SKM-1 (cell line): Measurements from ENCODE around the gene TRPC3.

ENCODE experiments used
- DNase-seq: peaks from one replicate; lab custom pipeline; 2025; ENCODE audit not compliant: unreplicated experiment; lab: John Stamatoyannopoulos, UW

The TRPC3 gene

DNA sequence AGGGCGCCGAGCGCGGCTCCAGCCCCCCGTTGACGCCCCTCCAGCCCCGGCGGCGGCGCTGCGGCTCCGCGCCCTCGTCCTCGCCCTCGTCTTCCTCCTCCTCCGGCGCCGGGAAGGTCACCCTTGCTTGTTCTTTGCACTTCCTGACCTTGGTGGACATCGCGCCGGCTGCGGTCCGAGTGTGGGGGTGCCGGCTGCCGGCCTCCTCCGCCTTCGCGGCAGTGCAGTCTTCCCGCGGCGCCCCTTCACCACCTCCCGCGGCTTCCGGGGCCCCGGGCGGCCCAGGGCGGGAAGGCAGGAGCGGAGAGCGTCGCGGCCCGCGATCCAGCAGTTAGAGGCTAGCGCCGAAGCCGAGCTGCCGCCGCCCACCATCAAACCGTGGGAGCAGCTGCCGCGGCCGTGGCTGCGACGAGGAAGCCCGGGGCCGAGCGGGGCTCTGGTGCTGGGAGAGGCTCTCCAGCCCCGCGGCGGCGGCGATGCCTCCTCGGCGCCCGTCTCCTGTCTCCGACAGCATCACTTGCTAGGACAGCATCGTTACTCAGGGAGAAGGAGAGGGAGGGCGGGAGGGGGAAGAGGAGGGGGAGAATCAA, at the start of gene TRPC3:
Gene TRPC3 (minus strand): TSS at position 540 of the 590 bp plus-strand sequence. CDS start 380 bp downstream, at position 160.
- no peak for DNase-seq

DNA sequence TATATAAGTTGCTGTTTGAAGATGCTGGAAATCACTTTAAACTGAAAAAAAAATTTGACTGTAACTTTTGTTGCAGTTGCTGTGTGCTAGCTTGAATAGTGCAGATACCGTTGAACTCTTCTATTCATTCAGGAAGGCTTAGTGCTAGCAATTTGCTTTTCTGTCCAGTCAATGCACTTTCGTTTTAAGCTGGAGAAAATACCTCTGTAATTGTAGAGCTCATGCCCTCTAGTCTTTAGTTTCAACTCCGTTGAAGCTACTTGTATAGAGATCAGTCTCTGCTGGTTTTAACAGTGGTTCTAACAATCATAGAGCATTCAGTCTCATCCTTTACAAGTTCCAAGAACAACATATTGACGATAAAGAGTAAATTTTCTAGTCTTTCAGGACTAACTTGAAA, 49.0 kb upstream of the TRPC3 start:
- no peak for DNase-seq

- DNase-seq: no peak
Measured at GRCh38 chr4:121998024-121998423, 46.2 kb upstream of the TRPC3 start.

GRCh38 chr4:121995790-121996537, 44.1 kb upstream of the TRPC3 start:
- DNase-seq: no peak

- DNase-seq: no peak
Measured at GRCh38 chr4:121991968-121992367, 40.1 kb upstream of the TRPC3 start.

GRCh38 chr4:121990489-121990888, 38.6 kb upstream of the TRPC3 start:
- no peak for DNase-seq

- no peak for DNase-seq
Measured at GRCh38 chr4:121989715-121990114, 37.9 kb upstream of the TRPC3 start.

DNA sequence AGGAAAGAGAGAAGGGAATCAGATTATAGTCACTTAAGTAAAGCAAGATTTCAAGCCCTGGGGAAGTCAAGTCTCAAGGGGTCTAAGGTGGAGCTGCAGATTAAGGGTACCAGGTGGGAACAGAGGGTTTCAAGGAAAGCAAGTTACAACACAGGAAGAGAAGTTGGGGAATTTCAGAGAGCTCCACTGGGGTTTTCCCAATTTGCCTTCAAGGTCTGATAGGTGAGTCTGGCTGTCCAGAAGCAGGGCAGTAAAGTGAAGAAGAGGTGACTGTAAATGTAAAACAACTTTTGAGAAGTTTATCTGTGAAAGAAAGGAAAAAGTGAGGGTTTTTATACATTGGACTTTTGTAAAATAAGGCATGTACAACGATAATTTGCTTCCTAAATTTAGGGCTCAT, 37.1 kb upstream of the TRPC3 start:
- DNase-seq: no peak

GRCh38 chr4:121980643-121981042, 28.8 kb upstream of the TRPC3 start:
- DNase-seq: no peak

GRCh38 chr4:121978172-121978516, 26.3 kb upstream of the TRPC3 start:
- DNase-seq: no peak

DNA sequence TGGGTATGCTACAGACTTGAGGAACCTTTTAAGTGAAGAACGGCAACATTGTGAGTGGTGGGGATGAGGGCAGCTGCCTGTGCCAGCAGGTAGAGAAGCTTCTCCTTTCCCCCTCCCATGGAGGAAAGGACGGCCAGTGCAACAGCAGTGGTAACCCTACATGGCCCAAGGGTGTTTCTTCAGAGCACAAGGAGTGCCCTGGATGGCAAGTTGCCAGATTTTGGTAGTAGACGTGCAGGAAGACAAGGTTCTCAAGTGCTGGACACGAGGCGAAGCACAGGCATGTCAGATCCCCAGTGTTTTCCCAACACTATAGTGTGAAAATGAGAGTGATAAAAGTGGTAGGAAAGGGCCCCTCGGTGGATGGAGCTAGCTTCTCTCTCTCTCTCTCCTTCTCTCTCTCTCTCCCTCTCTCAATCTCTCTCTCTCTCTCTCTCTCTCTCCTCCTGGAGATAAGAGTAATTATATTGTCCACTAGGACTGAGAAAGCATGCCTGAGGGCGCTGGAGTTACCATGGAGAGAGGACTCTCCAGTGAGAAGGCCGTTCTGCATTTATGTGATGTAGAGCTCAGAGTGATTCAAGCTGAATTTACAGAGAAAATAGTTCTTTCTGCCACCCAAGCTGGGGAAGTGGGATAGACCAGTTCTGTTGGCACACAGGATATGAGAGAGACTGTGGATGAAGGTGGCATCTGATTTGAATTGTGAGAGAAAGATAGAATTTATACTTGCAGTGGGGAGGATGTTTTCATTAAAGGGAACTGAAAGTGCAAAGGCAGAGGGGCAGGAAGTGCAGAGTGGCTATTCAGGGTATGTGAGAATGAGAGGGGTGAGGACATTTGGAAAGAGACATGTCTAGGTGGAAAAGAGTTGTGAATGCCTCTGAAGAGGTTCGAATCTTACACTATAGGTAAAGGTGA, 25.7 kb upstream of the TRPC3 start:
- DNase-seq: peak; percentile 7

DNA sequence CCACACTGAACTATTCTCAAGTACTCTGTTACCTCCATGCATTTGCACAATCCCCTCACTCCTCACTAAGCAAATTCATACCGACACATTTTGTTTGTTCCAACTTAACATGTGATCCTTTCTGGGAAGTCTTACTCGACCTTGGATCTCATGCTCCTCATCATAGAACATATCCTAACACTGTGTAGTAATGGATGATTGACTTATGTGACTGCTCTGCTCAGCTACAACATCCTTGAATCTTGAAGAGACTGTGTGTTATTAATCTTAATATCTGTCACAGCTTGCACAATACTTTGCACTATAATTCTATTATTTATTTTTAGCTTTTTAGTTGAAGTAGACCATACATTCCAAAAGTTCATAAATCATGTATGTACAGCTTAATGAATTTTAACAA, 23.9 kb upstream of the TRPC3 start:
- no peak for DNase-seq

- DNase-seq: no peak
Measured at GRCh38 chr4:121973816-121974215, 22.0 kb upstream of the TRPC3 start.

GRCh38 chr4:121968859-121969258, 17.0 kb upstream of the TRPC3 start:
- no peak for DNase-seq

DNA sequence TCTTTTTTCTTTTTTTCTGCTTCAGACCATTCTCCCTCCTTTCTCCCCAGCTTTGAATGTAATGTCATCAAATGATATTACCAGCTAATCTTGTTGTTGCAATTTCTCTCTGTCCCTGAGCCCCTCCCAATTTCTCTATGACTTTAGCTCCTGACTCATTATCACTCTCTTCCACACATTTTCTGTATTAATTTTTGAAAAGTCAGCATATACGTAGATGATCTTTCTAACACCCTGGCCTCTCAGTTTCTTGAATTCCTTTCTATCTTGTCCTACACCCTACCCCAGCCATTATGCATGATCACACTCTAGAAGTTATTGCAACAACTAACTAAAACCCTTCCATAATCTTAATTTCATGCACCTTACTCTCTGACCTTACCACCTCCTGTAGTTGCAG, 13.1 kb upstream of the TRPC3 start:
- DNase-seq: no peak

DNA sequence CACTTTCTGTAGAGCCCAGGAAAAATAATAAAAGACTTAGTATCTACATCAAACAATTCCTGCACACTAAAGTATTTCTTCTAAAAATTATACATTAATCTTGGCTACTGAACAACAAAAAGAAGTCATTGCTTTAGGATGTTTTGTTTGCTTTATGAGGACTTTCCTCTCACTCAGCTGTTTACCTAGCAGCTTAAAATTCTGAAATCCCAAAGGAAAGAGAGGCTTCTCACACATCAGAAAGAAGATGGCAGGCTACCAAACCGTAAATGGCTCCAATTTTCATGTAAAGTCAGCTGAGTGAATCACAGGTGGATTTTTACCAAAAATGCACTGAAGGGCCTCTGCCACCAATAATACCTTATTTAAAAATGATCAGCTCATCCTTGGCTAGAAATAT, 9.0 kb upstream of the TRPC3 start:
- DNase-seq: no peak

DNA sequence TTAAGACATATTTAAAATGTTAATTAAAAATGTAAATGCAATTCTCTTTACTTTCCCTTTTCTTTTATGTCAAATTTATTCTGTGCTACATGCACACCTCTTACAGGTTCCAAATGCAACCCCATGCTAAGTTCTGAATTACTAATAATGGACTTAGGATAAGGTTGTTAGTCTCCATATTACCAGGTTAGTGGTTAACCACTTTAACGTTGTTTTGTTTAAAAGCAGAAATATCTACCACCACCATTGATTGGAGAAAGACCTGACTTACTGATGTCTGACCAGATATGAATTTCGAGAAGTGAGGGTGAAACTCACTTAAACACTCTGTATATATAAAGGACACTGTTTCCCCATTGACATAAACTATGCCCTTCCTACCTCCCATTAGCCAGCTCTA, 6.9 kb upstream of the TRPC3 start:
- DNase-seq: no peak

DNA sequence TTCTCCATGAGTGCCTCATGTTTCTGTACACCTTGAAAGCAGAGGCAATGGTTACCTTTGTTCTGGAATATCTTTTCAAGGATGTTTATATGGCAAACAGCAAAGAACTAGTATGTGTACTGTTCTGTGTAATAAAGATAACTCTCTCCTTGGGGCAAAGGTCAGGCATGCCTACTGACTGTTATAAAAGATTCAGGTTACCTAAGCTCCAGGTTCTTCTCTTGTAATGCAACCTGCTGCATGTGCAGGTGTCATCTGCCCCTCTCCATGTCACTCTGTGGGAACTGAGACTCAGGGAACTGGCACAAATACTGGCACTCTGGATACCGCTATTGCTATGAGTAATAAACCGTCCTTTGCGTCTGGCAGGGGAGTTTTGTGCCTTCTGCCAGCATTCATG, 5.4 kb upstream of the TRPC3 start:
- no peak for DNase-seq

GRCh38 chr4:121953860-121954259, 2.0 kb upstream of the TRPC3 start:
- no peak for DNase-seq

DNA sequence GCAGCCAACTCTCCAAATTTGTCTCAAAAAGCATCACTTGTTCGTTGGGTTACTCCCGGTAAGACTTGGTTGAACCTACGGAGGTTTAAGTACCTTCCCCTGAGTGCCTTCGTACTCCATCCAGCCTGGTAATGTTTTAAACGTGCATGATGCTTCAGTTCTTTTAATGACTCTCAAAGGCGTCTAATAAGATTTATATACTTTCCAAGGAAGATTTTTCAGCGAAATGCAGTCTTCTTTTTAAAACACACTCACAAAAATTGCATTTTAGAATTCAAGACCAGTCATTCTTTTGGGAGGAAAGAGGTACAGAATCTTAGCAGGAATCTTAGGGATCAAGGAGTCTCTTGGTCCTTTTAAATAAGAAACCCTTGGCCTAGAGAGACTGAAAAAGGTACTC, 430 bp upstream of the TRPC3 start:
- no peak for DNase-seq

- no peak for DNase-seq
Measured at GRCh38 chr4:121950680-121951520, 960 bp downstream of the TRPC3 start.
